Activated naive CD8-positive, alpha-beta T cell (primary cell): ENCODE data around the gene ELAPOR2.
"Not testable (repeated sequence)": the region's sequence is repeated elsewhere in the genome, so short reads cannot be mapped to it uniquely, and the experiment has no call there.

Experiments used
- H3K27ac Mint-ChIP-seq: one replicate; pipeline ENCODE4 v1.8.0; 2021; ENCODE audit warnings: mixed read lengths
- H3K27me3 Mint-ChIP-seq: one replicate; pipeline ENCODE4 v1.8.0; 2021; ENCODE audit warnings: mixed read lengths
- H3K36me3 Mint-ChIP-seq: one replicate; pipeline ENCODE4 v1.8.0; 2021; ENCODE audit warnings: mixed read lengths
- H3K4me1 Mint-ChIP-seq: one replicate; pipeline ENCODE4 v1.8.0; 2021; ENCODE audit warnings: low read depth, mixed read lengths
- H3K4me3 Mint-ChIP-seq: one replicate; pipeline ENCODE4 v1.8.0; 2021; ENCODE audit warnings: mild to moderate bottlenecking, mixed read lengths
- H3K9me3 Mint-ChIP-seq: one replicate; pipeline ENCODE4 v1.8.0; 2021; ENCODE audit warnings: low read depth, mixed read lengths

ELAPOR2 gene

DNA sequence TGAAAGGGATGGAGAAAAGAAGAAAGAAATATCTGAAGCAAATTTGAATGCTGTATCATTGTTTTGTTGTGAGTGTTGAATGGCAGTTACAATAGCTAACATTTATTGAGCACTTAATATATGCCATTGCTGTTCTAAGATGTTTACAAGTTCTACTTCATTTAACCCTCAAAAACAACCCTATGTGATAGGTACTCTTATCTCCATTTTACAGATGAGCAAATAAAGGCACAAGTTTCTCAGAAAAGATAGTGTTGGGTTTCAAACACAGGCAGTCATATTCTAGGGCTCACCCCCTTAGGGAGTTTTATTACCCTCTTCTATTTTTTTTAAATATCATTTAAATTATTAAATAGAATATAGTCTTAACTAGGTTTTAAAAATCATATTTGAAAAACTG, 8.3 kb upstream of the ELAPOR2 start:
- Mint-ChIP-seq H3K9me3 (no peaks in the 10 kb centered on the region), H3K36me3 (no peaks in the 10 kb centered on the region), H3K27me3 (peaks cover 5% of the 10 kb centered on the region)

DNA sequence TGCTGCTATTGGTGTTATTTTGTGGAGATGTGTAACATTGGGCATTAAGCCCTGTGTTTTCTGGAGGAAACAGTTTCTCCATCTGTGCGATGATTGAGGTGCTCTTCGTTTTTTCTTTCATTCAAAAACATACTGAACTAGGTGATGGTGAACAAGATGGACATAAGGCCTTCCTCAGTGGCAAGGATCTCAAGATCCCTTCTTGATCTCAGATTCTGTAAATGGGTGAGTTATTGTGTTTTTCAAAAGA, 759 bp upstream of the ELAPOR2 start:
- H3K27ac Mint-ChIP-seq: no peak overlapping the region
- H3K27me3 Mint-ChIP-seq: no peaks in the 10 kb centered on the region
- no peaks in the 10 kb centered on the region for H3K36me3 Mint-ChIP-seq
- H3K9me3 Mint-ChIP-seq: no peaks in the 10 kb centered on the region
- peaks cover 11% of the 10 kb centered on the region for H3K4me1 Mint-ChIP-seq
- H3K4me3 Mint-ChIP-seq: peak overlapping the region; percentile 86

More for the DNA sequence above, 8.3 kb upstream of the ELAPOR2 start:
- no peak overlapping the region for H3K4me3 Mint-ChIP-seq
- no peaks in the 10 kb centered on the region for H3K4me1 Mint-ChIP-seq
- no peak overlapping the region for H3K27ac Mint-ChIP-seq

DNA sequence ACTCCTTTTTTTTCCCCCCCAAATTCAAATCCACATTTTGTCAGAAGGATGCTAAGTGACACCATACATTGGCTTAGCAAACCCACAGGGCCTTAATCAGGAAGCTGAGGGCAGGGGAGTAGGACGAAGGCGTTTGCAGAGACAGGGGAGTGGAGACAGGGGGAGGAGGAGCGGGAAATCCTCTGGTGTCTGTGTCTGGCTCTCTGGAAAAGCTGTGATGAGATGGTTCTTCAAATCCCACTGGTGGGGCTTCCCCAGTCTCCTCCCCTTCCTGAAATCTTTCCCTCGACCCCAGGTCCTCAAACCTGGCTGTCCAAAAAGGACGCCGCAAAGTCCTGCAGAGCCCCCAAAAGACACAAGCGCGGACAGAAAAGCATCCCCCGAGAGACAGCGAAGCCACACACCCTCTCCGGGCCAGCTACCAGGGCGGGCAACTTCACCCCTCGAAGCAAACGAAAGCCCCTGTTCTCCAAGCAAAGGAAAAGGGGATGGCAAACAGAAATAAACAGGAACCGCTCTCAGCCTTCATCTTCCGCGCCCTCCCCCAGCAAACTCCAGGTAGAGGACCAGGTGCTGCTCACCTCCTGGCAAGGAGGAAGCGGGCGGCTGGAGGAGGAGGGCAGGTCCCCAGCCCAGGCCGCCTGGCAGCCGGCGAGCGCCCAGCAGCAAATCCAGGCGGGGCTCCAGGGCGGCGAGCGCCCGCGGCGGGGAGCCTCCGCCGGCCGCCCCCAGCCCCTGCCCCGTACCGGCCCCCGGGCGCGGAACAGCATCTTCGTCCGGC, 520 bp downstream of the ELAPOR2 start:
- Mint-ChIP-seq H3K4me1 (peaks cover 11% of the 10 kb centered on the region), H3K4me3 (peak overlapping the region; percentile 82), H3K36me3 (no peaks in the 10 kb centered on the region), H3K27me3 (no peaks in the 10 kb centered on the region), H3K9me3 (no peaks in the 10 kb centered on the region), H3K27ac (no peak overlapping the region)

DNA sequence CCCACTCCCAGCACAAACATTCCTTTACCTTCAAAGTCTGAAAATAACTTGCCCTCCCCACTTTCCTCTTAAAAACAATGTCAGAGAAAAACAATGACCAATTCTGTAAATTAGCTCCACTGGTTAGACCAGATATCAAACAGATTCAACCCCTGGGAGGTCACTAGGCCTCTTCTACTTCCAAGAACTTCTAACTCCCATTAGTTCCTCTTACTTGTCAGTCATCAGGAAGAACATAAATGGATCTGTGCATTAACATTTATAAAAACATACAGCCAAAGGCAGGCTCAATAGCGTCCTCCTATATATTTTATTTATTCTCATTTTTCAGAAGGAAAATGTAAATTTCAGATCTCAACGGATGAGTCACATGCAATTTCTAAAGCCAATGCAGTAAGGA, 2.2 kb downstream of the ELAPOR2 start:
- no peak overlapping the region for H3K4me3 Mint-ChIP-seq
- H3K4me1 Mint-ChIP-seq: peaks cover 11% of the 10 kb centered on the region
- no peaks in the 10 kb centered on the region for H3K36me3 Mint-ChIP-seq
- no peaks in the 10 kb centered on the region for H3K27me3 Mint-ChIP-seq
- no peak overlapping the region for H3K27ac Mint-ChIP-seq
- no peaks in the 10 kb centered on the region for H3K9me3 Mint-ChIP-seq

DNA sequence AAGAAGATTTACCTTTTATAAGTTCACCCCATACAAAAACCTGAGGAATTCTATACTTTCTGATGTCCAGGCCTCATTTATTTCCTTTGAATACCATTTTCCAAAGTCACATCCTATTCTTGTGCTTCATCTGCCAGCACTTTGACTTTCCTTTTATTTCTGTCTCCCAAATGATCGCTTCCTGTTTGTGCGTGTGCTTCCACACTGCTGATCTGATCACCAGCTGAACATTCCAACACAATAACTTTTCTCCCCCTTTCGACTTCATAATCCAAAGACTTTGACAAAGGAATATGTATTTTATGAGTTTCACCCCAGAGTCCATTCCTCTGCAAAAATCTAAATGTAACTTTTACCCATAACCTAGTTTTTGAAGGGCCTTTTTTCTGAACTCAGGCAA, 3.1 kb downstream of the ELAPOR2 start:
- H3K9me3 Mint-ChIP-seq: no peaks in the 10 kb centered on the region
- H3K4me3 Mint-ChIP-seq: no peak overlapping the region
- no peak overlapping the region for H3K27ac Mint-ChIP-seq
- no peaks in the 10 kb centered on the region for H3K36me3 Mint-ChIP-seq
- H3K27me3 Mint-ChIP-seq: no peaks in the 10 kb centered on the region
- H3K4me1 Mint-ChIP-seq: peaks cover 11% of the 10 kb centered on the region

DNA sequence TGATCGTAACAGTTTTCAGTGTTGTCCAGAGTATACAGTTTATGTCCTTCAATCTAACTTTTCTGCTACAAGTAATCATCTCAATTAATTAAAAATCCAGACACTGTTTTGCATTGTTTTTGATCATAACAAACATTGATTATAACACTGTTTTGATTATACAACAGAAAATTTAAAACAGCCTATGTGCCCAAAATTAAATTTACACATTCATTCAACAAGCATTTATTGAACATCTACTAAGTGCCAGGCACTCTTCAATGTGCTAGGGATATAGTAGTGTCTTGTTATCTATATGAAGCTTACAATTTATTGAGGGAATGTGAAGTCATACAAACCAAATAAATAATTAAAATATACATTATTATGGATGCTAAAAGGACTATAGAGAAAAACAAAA, 10.6 kb downstream of the ELAPOR2 start:
- Mint-ChIP-seq H3K27me3 (no peaks in the 10 kb centered on the region), H3K4me1 (no peaks in the 10 kb centered on the region), H3K36me3 (no peaks in the 10 kb centered on the region), H3K27ac (no peak overlapping the region), H3K9me3 (no peaks in the 10 kb centered on the region), H3K4me3 (no peak overlapping the region)

DNA sequence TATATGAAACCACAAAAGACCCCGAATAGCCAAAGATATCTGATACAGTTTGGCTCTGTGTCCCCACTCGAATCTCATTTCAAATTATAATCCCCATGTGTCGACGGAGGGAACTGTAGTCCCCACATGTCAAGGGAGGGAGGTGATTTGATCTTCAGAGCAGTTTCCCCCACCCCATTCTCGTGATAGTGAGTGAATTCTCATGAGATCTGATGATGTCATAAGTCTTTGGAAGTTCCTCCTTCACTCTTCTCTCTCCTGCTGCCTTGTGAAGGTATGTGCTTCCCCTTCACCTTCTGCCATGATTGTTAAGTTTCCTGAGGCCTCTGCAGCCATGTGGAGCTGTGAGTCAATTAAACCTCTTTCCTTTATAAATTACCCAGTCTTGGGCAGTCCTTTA, 13.0 kb downstream of the ELAPOR2 start:
- Mint-ChIP-seq H3K27ac (no peak overlapping the region), H3K4me1 (no peaks in the 10 kb centered on the region), H3K27me3 (no peaks in the 10 kb centered on the region), H3K4me3 (no peak overlapping the region), H3K9me3 (no peaks in the 10 kb centered on the region), H3K36me3 (no peaks in the 10 kb centered on the region)

DNA sequence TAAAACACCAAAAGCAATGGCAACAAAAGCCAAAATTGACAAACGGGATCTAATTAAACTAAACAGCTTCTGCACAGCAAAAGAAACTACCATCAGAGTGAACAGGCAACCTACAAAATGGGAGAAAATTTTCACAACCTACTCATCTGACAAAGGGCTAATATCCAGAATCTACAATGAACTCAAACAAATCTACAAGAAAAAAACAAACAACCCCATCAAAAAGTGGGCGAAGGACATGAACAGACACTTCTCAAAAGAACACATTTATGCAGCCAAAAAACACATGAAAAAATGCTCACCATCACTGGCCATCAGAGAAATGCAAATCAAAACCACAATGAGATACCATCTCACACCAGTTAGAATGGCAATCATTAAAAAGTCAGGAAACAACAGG, 14.7 kb downstream of the ELAPOR2 start:
- not testable (repeated sequence) for H3K27ac Mint-ChIP-seq, H3K36me3 Mint-ChIP-seq, H3K4me3 Mint-ChIP-seq, H3K27me3 Mint-ChIP-seq, H3K4me1 Mint-ChIP-seq, H3K9me3 Mint-ChIP-seq

DNA sequence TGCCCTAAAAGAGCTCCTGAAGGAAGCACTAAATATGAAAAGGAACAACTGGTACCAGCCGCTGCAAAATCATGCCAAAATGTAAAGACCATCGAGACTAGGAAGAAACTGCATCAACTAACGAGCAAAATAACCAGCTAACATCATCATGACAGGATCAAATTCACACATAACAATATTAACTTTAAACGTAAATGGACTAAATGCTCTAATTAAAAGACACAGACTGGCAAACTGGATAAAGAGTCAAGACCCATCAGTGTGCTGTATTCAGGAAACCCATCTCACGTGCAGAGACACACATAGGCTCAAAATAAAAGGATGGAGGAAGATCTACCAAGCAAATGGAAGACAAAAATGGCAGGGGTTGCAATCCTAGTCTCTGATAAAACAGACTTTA, 17.9 kb downstream of the ELAPOR2 start:
- not testable (repeated sequence) for H3K4me3 Mint-ChIP-seq, H3K9me3 Mint-ChIP-seq, H3K27me3 Mint-ChIP-seq, H3K4me1 Mint-ChIP-seq, H3K36me3 Mint-ChIP-seq, H3K27ac Mint-ChIP-seq

DNA sequence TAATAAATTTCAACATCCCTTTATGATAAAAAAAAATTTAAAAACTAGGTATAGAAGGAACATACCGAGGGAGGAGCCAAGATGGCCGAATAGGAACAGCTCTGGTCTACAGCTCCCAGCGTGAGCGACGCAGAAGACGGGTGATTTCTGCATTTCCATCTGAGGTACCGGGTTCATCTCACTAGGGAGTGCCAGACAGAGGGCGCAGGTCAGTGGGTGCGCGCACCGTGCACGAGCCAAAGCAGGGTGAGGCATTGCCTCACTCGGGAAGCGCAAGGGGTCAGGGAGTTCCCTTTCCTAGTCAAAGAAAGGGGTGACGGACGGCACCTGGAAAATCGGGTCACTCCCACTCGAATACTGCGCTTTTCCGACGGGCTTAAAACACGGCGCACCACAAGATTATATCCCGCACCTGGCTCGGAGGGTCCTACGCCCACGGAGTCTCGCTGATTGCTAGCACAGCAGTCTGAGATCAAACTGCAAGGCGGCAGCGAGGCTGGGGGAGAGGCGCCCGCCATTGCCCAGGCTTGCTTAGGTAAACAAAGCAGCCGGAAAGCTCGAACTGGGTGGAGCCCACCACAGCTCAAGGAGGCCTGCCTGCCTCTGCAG, 19.7 kb downstream of the ELAPOR2 start:
- Mint-ChIP-seq H3K4me3 (peak overlapping the region; percentile 61), H3K27ac (peak overlapping the region; percentile 69)
- H3K27me3 Mint-ChIP-seq, H3K9me3 Mint-ChIP-seq, H3K36me3 Mint-ChIP-seq, H3K4me1 Mint-ChIP-seq: not testable (repeated sequence)

DNA sequence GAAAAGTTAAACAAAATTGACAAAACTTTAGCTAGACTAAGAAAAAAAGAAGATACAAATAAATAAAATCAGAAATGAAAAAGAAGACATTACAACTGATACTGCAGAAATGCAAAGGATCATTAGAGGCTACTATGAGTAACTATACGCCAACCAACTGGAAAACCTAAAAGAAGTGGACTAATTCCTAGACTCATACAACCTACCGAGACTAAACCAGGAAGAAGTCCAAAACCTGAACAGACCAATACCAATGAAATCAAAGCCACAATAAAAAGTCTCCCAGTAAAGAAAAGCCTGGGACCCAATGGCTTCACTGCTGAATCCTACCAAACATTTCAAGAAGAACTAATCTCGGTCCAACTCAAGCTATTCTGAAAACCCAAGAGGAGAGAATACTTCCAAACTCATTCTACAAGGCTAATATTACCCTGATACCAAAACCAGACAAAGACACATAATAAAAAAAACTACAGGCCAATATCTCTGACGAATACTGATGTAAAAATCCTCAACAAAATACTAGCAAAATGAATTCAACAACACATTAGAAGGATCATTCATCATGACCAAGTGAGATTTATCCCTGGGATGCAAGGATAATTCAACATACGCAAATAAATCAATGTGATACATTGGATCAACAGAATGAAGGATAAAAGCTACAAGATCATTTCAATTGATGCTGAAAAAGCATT, 20.3 kb downstream of the ELAPOR2 start:
- no peaks in the 10 kb centered on the region for H3K36me3 Mint-ChIP-seq

DNA sequence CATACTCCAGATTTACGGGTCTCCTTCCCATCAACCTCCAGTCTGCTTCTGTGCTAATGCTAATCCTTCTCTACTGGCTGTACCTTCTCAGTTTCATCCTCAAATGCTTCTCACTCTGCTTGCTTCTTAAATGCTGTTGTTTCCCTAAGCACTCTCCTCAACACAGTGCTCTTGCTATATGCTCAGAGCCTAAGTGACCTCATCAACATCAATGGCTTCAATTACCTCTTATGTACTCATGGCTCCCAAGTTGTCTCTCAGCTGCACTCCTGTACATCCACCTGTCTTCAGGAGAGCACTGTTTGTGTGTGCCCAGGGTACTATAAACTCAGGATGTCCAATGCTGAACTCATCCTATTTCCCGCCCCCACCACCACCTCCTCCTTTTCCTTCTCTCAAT, 22.5 kb downstream of the ELAPOR2 start:
- Mint-ChIP-seq H3K36me3 (no peaks in the 10 kb centered on the region), H3K9me3 (no peaks in the 10 kb centered on the region), H3K27ac (no peak overlapping the region), H3K4me1 (no peaks in the 10 kb centered on the region), H3K27me3 (peaks cover 2% of the 10 kb centered on the region), H3K4me3 (no peak overlapping the region)

More for the DNA sequence above, 20.3 kb downstream of the ELAPOR2 start:
- Mint-ChIP-seq H3K9me3 (no peaks in the 10 kb centered on the region), H3K27ac (peak overlapping the region; percentile 69), H3K27me3 (peaks cover 2% of the 10 kb centered on the region), H3K4me1 (no peaks in the 10 kb centered on the region), H3K4me3 (peak overlapping the region; percentile 61)

DNA sequence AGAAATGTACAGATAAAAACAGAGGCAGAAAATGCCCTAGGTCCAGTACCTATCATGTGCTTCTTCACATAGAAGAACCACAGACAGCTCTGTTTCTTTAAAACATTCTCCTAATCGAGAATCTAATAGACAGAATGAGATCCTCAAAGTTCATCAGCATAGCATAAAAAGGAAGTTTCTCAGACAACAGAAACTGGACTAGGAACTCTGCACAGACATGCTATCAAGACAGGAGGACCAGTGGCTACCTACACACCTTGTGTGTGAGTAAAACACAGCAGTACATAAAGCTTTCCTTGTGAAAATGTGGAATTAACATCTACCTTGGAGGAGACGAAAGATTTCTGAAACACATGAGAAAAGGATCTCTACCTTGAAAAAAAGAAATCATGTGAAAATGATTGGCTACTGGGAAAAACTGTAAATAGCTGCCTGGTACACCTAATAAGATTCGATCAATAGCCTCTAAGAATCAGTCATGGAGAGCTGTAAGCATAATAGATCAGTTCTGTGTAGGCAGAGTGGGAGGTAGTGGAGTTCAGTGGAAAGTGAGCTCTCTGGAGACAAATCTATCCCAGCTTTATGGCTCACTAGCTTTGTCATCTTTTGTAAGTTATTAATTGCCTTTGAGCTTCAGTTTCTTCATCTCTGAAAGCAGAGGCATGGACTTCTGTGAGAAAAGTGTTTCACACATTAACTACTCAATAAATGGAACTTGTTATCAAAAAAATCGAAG, 26.7 kb downstream of the ELAPOR2 start:
- peaks cover 2% of the 10 kb centered on the region for H3K27me3 Mint-ChIP-seq
- H3K9me3 Mint-ChIP-seq: peaks cover 4% of the 10 kb centered on the region
- no peaks in the 10 kb centered on the region for H3K4me1 Mint-ChIP-seq
- no peaks in the 10 kb centered on the region for H3K36me3 Mint-ChIP-seq
- H3K27ac Mint-ChIP-seq: no peak overlapping the region
- H3K4me3 Mint-ChIP-seq: no peak overlapping the region

DNA sequence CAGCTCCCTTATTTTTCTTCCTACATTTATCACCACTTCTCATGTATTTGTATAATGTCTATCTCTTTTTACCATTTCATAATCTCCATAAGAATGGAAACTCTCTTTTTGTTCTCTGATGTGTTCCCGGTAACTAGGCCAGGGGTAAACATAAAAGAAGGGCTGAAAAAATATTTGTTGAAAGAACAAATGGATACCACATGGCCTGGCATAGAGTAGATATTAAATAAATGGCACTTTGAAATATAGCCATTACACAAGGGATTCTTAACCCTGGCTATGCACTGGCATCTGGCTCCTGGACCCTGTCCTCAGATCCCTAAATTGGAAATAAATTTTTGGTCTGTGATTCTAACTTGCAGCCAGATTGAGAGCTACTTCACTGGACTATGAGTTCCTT, 30.4 kb downstream of the ELAPOR2 start:
- Mint-ChIP-seq H3K4me3 (no peak overlapping the region), H3K9me3 (peaks cover 4% of the 10 kb centered on the region), H3K27ac (no peak overlapping the region), H3K36me3 (no peaks in the 10 kb centered on the region), H3K4me1 (no peaks in the 10 kb centered on the region), H3K27me3 (no peaks in the 10 kb centered on the region)

DNA sequence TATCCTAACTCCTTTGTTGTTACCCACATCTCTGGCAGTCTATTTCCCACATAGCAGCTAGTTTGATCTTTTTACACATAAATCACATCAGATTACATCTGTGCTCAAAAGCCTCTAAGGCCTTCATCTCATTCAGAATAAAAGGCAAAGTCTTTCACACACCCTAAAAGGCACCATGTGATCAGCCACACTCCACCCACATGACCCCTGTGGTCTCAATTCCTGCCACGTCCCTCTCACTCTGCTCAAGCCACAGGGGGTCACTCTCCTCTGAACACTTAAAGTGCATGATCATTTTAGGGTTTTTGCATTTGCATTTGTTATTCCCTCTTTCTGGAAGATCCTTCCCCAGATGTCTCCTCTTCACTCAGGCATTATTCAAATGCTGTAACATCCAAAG, 30.8 kb downstream of the ELAPOR2 start:
- Mint-ChIP-seq H3K27ac (no peak overlapping the region), H3K4me1 (no peaks in the 10 kb centered on the region), H3K4me3 (no peak overlapping the region), H3K36me3 (no peaks in the 10 kb centered on the region), H3K27me3 (no peaks in the 10 kb centered on the region), H3K9me3 (peaks cover 4% of the 10 kb centered on the region)
